H9 (cell line): ENCODE data around the gene CHRNA5. TPM values are rescaled to one million over a fixed set of nuclear protein-coding genes. Genes with fewer than 3 reads are reported as not detected.
A peak's percentile ranks its signal among the peaks of the same experiment; 100 is the strongest.

Experiments
- DNase-seq: peaks from one replicate; pipeline ENCODE4 v3.0.0-alpha.2; 2017
- H2AFZ ChIP-seq: one replicate; pipeline ENCODE4 v1.6.1; 2013; ENCODE audit warnings: mild to moderate bottlenecking, low read length, control low read depth, moderate library complexity
- H2AK5ac ChIP-seq: 2 replicates; pipeline ENCODE4 v1.6.1; 2013; ENCODE audit warnings: low read length, control low read depth, mixed read lengths; ENCODE audit not compliant: insufficient read length
- H2BK120ac ChIP-seq: one replicate; pipeline ENCODE4 v1.6.1; 2013; ENCODE audit warnings: low read depth, mild to moderate bottlenecking, low read length, control low read depth, inconsistent platforms; ENCODE audit not compliant: poor library complexity, severe bottlenecking
- H2BK12ac ChIP-seq: 2 replicates; pipeline ENCODE4 v1.6.1; 2013; ENCODE audit warnings: low read length, control low read depth, mixed read lengths, low read depth; ENCODE audit not compliant: insufficient read length
- H2BK15ac ChIP-seq: 2 replicates; pipeline ENCODE4 v1.6.1; 2013; ENCODE audit warnings: low read depth, low read length, control low read depth
- H2BK20ac ChIP-seq: one replicate; pipeline ENCODE4 v1.6.1; 2013; ENCODE audit warnings: low read depth, mild to moderate bottlenecking, low read length, control low read depth, inconsistent platforms; ENCODE audit not compliant: poor library complexity, severe bottlenecking
- H2BK5ac ChIP-seq: 2 replicates; pipeline ENCODE4 v1.6.1; 2013; ENCODE audit warnings: low read length, control low read depth, mixed read lengths; ENCODE audit not compliant: insufficient read length
- H3K14ac ChIP-seq: 2 replicates; pipeline ENCODE4 v1.6.1; 2013; ENCODE audit warnings: low read length, control low read depth; ENCODE audit not compliant: insufficient read depth
- H3K18ac ChIP-seq: 2 replicates; pipeline ENCODE4 v1.6.1; 2013; ENCODE audit warnings: low read depth, mild to moderate bottlenecking, mixed read lengths, low read length, control low read depth; ENCODE audit not compliant: insufficient read length
- H3K23ac ChIP-seq: 2 replicates; pipeline ENCODE4 v1.6.1; 2013; ENCODE audit warnings: low read length, control low read depth, mixed read lengths, low read depth; ENCODE audit not compliant: insufficient read length
- H3K23me2 ChIP-seq: 2 replicates; pipeline ENCODE4 v1.6.1; 2013; ENCODE audit warnings: low read depth, mild to moderate bottlenecking, mixed read lengths, low read length, control low read depth; ENCODE audit not compliant: insufficient read length, poor library complexity, severe bottlenecking
- H3K27ac ChIP-seq: 2 replicates; pipeline ENCODE4 v1.5.1; 2013; ENCODE audit warnings: low read length, control low read depth, mixed read lengths, low read depth; ENCODE audit not compliant: insufficient read length
- H3K27me3 ChIP-seq: 2 replicates; pipeline ENCODE4 v1.6.1; 2013; ENCODE audit warnings: low read length, control low read depth, inconsistent platforms; ENCODE audit not compliant: insufficient read depth
- H3K4ac ChIP-seq: 2 replicates; pipeline ENCODE4 v1.6.1; 2013; ENCODE audit warnings: low read depth, mild to moderate bottlenecking, control low read depth, inconsistent platforms, low read length, moderate library complexity
- H3K4me1 ChIP-seq: 2 replicates; pipeline ENCODE4 v1.6.1; 2013; ENCODE audit warnings: low read length, control low read depth, inconsistent platforms; ENCODE audit not compliant: insufficient read depth
- H3K4me2 ChIP-seq: 2 replicates; pipeline ENCODE4 v1.6.1; 2013; ENCODE audit warnings: low read length, control low read depth, mixed read lengths; ENCODE audit not compliant: insufficient read length, insufficient read depth
- H3K56ac ChIP-seq: 2 replicates; pipeline ENCODE4 v1.6.1; 2013; ENCODE audit warnings: low read depth, mild to moderate bottlenecking, mixed read lengths, low read length, control low read depth; ENCODE audit not compliant: insufficient read length
- H3K79me1 ChIP-seq: 2 replicates; pipeline ENCODE4 v1.6.1; 2013; ENCODE audit warnings: low read depth, mild to moderate bottlenecking, moderate library complexity, low read length, control low read depth, inconsistent platforms; ENCODE audit not compliant: insufficient read depth, poor library complexity, severe bottlenecking
- H3K79me2 ChIP-seq: 2 replicates; pipeline ENCODE4 v1.6.1; 2013; ENCODE audit warnings: low read length, control low read depth, inconsistent platforms; ENCODE audit not compliant: insufficient read depth
- H3K9ac ChIP-seq: 2 replicates; pipeline ENCODE4 v1.6.1; 2013; ENCODE audit warnings: low read length, control low read depth, mixed read lengths; ENCODE audit not compliant: insufficient read length; ENCODE audit errors: extremely low read depth
- H3K9me3 ChIP-seq: one replicate; pipeline ENCODE4 v1.6.1; 2013; ENCODE audit warnings: low read depth, low read length, inconsistent platforms; ENCODE audit not compliant: control insufficient read depth
- H3T11ph ChIP-seq: one replicate; pipeline ENCODE4 v1.6.1; 2013; ENCODE audit warnings: mild to moderate bottlenecking, low read length, control low read depth, inconsistent platforms
- H4K20me1 ChIP-seq: one replicate; pipeline ENCODE4 v1.6.1; 2013; ENCODE audit not compliant: control insufficient read depth, insufficient read length, insufficient read depth
- H4K5ac ChIP-seq: 2 replicates; pipeline ENCODE4 v1.6.1; 2013; ENCODE audit warnings: low read depth, mild to moderate bottlenecking, mixed read lengths, low read length, control low read depth; ENCODE audit not compliant: insufficient read length
- H4K8ac ChIP-seq: replicated peaks from 2 replicates; pipeline ENCODE4 v1.6.1; 2013; ENCODE audit warnings: low read length, control low read depth, mixed read lengths, low read depth; ENCODE audit not compliant: insufficient read length
- H4K91ac ChIP-seq: 2 replicates; pipeline ENCODE4 v1.6.1; 2013; ENCODE audit warnings: low read depth, mild to moderate bottlenecking, moderate library complexity, mixed read lengths, low read length, control low read depth; ENCODE audit not compliant: insufficient read length
- H3K27ac Mint-ChIP-seq, 3 experiments: 2 replicates in 2 of 3; 3 replicates in 1 of 3; pipeline ENCODE4 v1.8.0; 2020 to 2021; ENCODE audit warnings: mixed read lengths in 3 of 3, mild to moderate bottlenecking in 1 of 3, moderate library complexity in 1 of 3
- H3K27me3 Mint-ChIP-seq: 2 replicates; pipeline ENCODE4 v1.8.0; 2021; ENCODE audit warnings: low read depth, mild to moderate bottlenecking, moderate library complexity, mixed read lengths
- H3K36me3 Mint-ChIP-seq, 3 experiments: 2 replicates in 2 of 3; 3 replicates in 1 of 3; pipeline ENCODE4 v1.8.0; 2020 to 2021; ENCODE audit warnings: low read depth in 3 of 3, mixed read lengths in 3 of 3; ENCODE audit not compliant: insufficient read depth in 1 of 3
- H3K4me1 Mint-ChIP-seq, 2 experiments: 2 replicates each; pipeline ENCODE4 v1.8.0; 2020; ENCODE audit warnings: mixed read lengths in 2 of 2
- H3K4me3 Mint-ChIP-seq, 2 experiments: 2 replicates in 1 of 2; 3 replicates in 1 of 2; pipeline ENCODE4 v1.8.0; 2020 to 2021; ENCODE audit warnings: mild to moderate bottlenecking in 2 of 2, mixed read lengths in 2 of 2, moderate library complexity in 1 of 2
- H3K9me3 Mint-ChIP-seq, 2 experiments: 2 replicates in 1 of 2; 3 replicates in 1 of 2; pipeline ENCODE4 v1.8.0; 2020; ENCODE audit warnings: mild to moderate bottlenecking in 2 of 2, mixed read lengths in 2 of 2, moderate library complexity in 1 of 2
- WGBS: extraction: QIAGEN DNeasy Blood & Tissue Kit; methylation state at CpG from one replicate; pipeline ENCODE4 v1.1.7; 2013; ENCODE audit warnings: missing lambda C conversion rate, low lambda C conversion rate, mixed read lengths; ENCODE audit not compliant: insufficient read length; ENCODE audit errors: extremely low coverage; 5-methylcytosine and 5-hydroxymethylcytosine counted together
- total RNA-seq: library from RNA; stranded (reverse); gene quantifications from 2 replicates; pipeline ENCODE4 v1.2.1, GENCODE V29; 2021
- TF ChIP-seq, protein P1 (sequence below): fragments of 200-600 bp; sonication (generic); conservative IDR thresholded peaks from 3 replicates; pipeline ENCODE4 v1.8.0; 2021; ENCODE audit warnings: antibody characterized with exemption, mild to moderate bottlenecking

CHRNA5 gene
- total RNA-seq, 1 experiment from 2014 or later, result 16.5 TPM

DNA sequence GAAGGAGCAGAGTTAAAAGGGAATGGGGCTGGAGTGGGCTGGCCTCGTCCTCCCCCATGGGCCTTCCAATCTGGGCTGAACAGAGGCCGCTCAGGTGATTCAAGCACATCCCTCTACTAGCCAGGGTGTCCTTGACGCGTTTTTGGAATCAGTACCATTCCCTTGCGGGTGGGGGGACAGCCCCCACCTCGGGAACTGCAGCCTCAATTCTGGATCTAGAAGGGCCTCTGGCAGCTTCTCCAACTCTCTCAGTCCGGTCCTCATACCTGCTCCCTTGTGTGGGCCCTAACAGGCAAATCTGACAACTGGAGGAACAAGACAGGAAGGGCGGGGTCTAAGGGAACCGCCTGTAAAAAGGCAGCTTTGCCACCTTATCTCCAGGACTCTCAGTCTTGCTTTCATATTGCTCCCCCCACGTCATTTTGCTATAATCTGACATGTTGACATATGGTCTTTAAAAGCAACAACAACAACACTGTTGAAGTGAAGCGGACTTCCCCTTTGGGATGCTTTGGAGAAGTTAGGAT is 76.5 kb downstream of the CHRNA5 start:
- no peak overlapping the region for H3T11ph ChIP-seq
- H4K20me1 ChIP-seq, result no peaks in the 10 kb centered on the region
- H3K9me3 ChIP-seq, result no peaks in the 10 kb centered on the region
- H3K23ac ChIP-seq, result no peak overlapping the region
- H2BK20ac ChIP-seq, result no peak overlapping the region
- peak overlapping the region; percentile 72 to 88 for H3K4me3 Mint-ChIP-seq
- no CpG with 5 or more reads among the region's 11 CpGs for WGBS
- no peak overlapping the region for H3K4ac ChIP-seq
- H2BK5ac ChIP-seq, result no peak overlapping the region
- H2AFZ ChIP-seq, result no peak overlapping the region
- no peaks in the 10 kb centered on the region for H3K4me1 ChIP-seq
- DNase-seq, result no peak
- H3K14ac ChIP-seq, result no peak overlapping the region
- no peak overlapping the region for H3K9ac ChIP-seq
- no peaks in the 10 kb centered on the region for H3K79me1 ChIP-seq
- no peaks in the 10 kb centered on the region; the same call in 1 of the 2 replicates for H3K27me3 ChIP-seq
- TF ChIP-seq, protein P1, sequence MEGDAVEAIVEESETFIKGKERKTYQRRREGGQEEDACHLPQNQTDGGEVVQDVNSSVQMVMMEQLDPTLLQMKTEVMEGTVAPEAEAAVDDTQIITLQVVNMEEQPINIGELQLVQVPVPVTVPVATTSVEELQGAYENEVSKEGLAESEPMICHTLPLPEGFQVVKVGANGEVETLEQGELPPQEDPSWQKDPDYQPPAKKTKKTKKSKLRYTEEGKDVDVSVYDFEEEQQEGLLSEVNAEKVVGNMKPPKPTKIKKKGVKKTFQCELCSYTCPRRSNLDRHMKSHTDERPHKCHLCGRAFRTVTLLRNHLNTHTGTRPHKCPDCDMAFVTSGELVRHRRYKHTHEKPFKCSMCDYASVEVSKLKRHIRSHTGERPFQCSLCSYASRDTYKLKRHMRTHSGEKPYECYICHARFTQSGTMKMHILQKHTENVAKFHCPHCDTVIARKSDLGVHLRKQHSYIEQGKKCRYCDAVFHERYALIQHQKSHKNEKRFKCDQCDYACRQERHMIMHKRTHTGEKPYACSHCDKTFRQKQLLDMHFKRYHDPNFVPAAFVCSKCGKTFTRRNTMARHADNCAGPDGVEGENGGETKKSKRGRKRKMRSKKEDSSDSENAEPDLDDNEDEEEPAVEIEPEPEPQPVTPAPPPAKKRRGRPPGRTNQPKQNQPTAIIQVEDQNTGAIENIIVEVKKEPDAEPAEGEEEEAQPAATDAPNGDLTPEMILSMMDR, result no peak
- H2AK5ac ChIP-seq, result no peak overlapping the region
- H3K27ac ChIP-seq, result no peak overlapping the region
- H3K56ac ChIP-seq, result no peak overlapping the region
- no peak overlapping the region for H2BK12ac ChIP-seq
- no peaks in the 10 kb centered on the region; a peak in 1 of 7 replicates for H3K36me3 Mint-ChIP-seq
- H3K27me3 Mint-ChIP-seq, result peaks cover 25% of the 10 kb centered on the region
- peaks cover 4% of the 10 kb centered on the region for H3K23me2 ChIP-seq
- H2BK120ac ChIP-seq, result no peak overlapping the region
- peak overlapping the region in 2 of 3 experiments; percentile 89 to 94; a peak in 3 of 7 replicates for H3K27ac Mint-ChIP-seq
- peaks cover 13 to 24% of the 10 kb centered on the region in 2 experiments for H3K4me1 Mint-ChIP-seq
- no peak overlapping the region for H4K8ac ChIP-seq
- peak overlapping the region; percentile 53 for H3K4me2 ChIP-seq
- H4K91ac ChIP-seq, result no peak overlapping the region
- H3K9me3 Mint-ChIP-seq, result no peaks in the 10 kb centered on the region; a peak in 1 of 5 replicates
- no peaks in the 10 kb centered on the region for H3K79me2 ChIP-seq
- H3K18ac ChIP-seq, result no peak overlapping the region
- H2BK15ac ChIP-seq, result no peak overlapping the region
- no peak overlapping the region for H4K5ac ChIP-seq
